ENCODE data around the gene WNT9A. TPM values are rescaled to one million over a fixed set of nuclear protein-coding genes. Genes with fewer than 3 reads are reported as not detected.

The WNT9A gene
- total RNA-seq, 1 experiment from 2014 or later = 1.5 TPM

- ChIA-PET CTCF (interaction anchor here (0.5 to 2.6 kb wide), 41 partner anchors 8 to 1041 kb away, joined by 3 to 42 read pairs (median 5); partner anchors contain the start of gene WNT3A), POLR2A (interaction anchor here (0.6 kb wide), 2 partner anchors 14 to 217 kb away, joined by 3 to 5 read pairs; no protein-coding TSS in a partner anchor)
- Mint-ChIP-seq H3K36me3 (no peaks in the 10 kb centered on the region), H3K9me3 (peaks cover 9% of the 10 kb centered on the region), H3K27me3 (ENCODE audit: low read depth) (peaks cover 42% of the 10 kb centered on the region), H3K4me3 (no peak overlapping the region), H3K27ac (no peak overlapping the region), H3K4me1 (peaks cover 4% of the 10 kb centered on the region)
- TF ChIP-seq NR2C2 (CRISPR knock-in tag; IDR thresholded peaks at IDR 0.05) (no peak), TCF7 (CRISPR knock-in tag; IDR thresholded peaks at IDR 0.05; ENCODE audit: low read depth) (no peak), E2F5 (CRISPR knock-in tag; IDR thresholded peaks at IDR 0.05) (no peak), MYBL2 (CRISPR knock-in tag; IDR thresholded peaks at IDR 0.05) (no peak), ATF6 (CRISPR knock-in tag; IDR thresholded peaks at IDR 0.05) (no peak), PRDM15 (CRISPR knock-in tag; IDR thresholded peaks at IDR 0.05) (no peak), ZNF512 (CRISPR knock-in tag; IDR thresholded peaks at IDR 0.05; ENCODE audit: borderline replicate concordance) (no peak), ZSCAN18 (CRISPR knock-in tag; IDR thresholded peaks at IDR 0.05) (no peak), E2F1 (CRISPR knock-in tag; IDR thresholded peaks at IDR 0.05) (no peak), NFE2L1 (CRISPR knock-in tag; IDR thresholded peaks at IDR 0.05) (no peak), MXD4 (CRISPR knock-in tag; IDR thresholded peaks at IDR 0.05; ENCODE audit: borderline replicate concordance) (no peak), ZNF232 (CRISPR knock-in tag; IDR thresholded peaks at IDR 0.05) (no peak), FOXP1 (CRISPR knock-in tag; IDR thresholded peaks at IDR 0.05; ENCODE audit: borderline replicate concordance) (no peak), ZNF317 (CRISPR knock-in tag; IDR thresholded peaks at IDR 0.05; ENCODE audit: borderline replicate concordance, low read depth) (no peak)
- TF ChIP-seq, protein P1, sequence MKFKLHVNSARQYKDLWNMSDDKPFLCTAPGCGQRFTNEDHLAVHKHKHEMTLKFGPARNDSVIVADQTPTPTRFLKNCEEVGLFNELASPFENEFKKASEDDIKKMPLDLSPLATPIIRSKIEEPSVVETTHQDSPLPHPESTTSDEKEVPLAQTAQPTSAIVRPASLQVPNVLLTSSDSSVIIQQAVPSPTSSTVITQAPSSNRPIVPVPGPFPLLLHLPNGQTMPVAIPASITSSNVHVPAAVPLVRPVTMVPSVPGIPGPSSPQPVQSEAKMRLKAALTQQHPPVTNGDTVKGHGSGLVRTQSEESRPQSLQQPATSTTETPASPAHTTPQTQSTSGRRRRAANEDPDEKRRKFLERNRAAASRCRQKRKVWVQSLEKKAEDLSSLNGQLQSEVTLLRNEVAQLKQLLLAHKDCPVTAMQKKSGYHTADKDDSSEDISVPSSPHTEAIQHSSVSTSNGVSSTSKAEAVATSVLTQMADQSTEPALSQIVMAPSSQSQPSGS (CRISPR knock-in tag; IDR thresholded peaks at IDR 0.05; ENCODE audit: borderline replicate concordance, low read depth) = no peak
- ATAC-seq = no peak
- DNase-seq (ENCODE audit: low spot score) = no peak
Measured at GRCh38 chr1:227953022-227953412, 5.3 kb upstream of the WNT9A start.
